Fibroblast of lung (primary cell): Measurements from ENCODE around the gene JUN.

ENCODE experiments used
- EZH2 ChIP-seq: IDR thresholded peaks from 2 replicates; pipeline ENCODE4 v1.5.1; 2012; ENCODE audit warnings: low read length, control low read depth, mild to moderate bottlenecking; ENCODE audit errors: missing control alignments
- TF ChIP-seq, protein P1 (sequence below), 2 donors: IDR thresholded peaks in 1 of 2; conservative IDR thresholded peaks in 1 of 2; 1 replicate in 1 of 2; 2 replicates in 1 of 2; pipeline ENCODE4 v1.5.1; 2011 to 2012; ENCODE audit warnings: low read length in 2 of 2, control low read depth in 1 of 2, inconsistent platforms in 1 of 2, low read depth in 1 of 2, mild to moderate bottlenecking in 1 of 2

DNA sequence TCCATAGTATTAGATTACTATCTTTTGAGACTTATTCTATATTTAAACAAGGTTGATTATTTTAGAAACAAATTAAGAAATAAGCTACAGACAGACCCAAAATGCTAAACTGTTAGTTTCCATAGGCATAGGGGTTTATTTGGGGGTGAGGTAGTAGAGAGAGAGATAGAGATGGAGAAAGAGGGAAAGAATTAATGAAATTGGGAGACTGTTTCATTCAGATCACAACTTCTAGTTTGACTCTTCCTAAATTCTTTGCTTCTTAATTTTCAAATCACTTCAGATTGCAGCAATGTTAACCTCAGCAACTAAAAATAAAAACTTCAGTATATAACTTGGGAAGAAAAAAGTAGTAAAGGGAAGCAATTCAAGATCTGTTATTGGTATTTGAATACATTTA, 3.4 kb downstream of the JUN start:
- TF ChIP-seq, protein P1, sequence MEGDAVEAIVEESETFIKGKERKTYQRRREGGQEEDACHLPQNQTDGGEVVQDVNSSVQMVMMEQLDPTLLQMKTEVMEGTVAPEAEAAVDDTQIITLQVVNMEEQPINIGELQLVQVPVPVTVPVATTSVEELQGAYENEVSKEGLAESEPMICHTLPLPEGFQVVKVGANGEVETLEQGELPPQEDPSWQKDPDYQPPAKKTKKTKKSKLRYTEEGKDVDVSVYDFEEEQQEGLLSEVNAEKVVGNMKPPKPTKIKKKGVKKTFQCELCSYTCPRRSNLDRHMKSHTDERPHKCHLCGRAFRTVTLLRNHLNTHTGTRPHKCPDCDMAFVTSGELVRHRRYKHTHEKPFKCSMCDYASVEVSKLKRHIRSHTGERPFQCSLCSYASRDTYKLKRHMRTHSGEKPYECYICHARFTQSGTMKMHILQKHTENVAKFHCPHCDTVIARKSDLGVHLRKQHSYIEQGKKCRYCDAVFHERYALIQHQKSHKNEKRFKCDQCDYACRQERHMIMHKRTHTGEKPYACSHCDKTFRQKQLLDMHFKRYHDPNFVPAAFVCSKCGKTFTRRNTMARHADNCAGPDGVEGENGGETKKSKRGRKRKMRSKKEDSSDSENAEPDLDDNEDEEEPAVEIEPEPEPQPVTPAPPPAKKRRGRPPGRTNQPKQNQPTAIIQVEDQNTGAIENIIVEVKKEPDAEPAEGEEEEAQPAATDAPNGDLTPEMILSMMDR (conservative IDR thresholded peaks at IDR 0.05 in 1 of 2, IDR thresholded peaks at IDR 0.05 in 1 of 2; ENCODE audit: low read depth in 1 of 2, low read length in 2 of 2), result no peak
- no peak for TF ChIP-seq EZH2
